Astrocyte of the cerebellum (primary cell): ENCODE measurements around the gene RPLP2.
A peak's percentile ranks its signal among the peaks of the same experiment; 100 is the strongest.

Experiments used
- DNase-seq: peaks from one replicate; pipeline ENCODE4 v3.0.0-alpha.2; 2011; ENCODE audit warnings: low read depth
- H3K4me3 ChIP-seq: 2 replicates; pipeline ENCODE4 v1.5.1; 2011; ENCODE audit warnings: mild to moderate bottlenecking, low read depth, low read length, moderate library complexity
- CTCF ChIP-seq: IDR thresholded peaks from 2 replicates; pipeline ENCODE4 v1.5.1; 2012; ENCODE audit warnings: low read length, low read depth, moderate library complexity, mild to moderate bottlenecking; ENCODE audit errors: missing control alignments
- in situ Hi-C: cut with HindIII; loops from 2 replicates; pipeline ENCODE4 v1.10.0; 2017; ENCODE audit warnings: low sequenced_read_pairs

The RPLP2 gene

DNA sequence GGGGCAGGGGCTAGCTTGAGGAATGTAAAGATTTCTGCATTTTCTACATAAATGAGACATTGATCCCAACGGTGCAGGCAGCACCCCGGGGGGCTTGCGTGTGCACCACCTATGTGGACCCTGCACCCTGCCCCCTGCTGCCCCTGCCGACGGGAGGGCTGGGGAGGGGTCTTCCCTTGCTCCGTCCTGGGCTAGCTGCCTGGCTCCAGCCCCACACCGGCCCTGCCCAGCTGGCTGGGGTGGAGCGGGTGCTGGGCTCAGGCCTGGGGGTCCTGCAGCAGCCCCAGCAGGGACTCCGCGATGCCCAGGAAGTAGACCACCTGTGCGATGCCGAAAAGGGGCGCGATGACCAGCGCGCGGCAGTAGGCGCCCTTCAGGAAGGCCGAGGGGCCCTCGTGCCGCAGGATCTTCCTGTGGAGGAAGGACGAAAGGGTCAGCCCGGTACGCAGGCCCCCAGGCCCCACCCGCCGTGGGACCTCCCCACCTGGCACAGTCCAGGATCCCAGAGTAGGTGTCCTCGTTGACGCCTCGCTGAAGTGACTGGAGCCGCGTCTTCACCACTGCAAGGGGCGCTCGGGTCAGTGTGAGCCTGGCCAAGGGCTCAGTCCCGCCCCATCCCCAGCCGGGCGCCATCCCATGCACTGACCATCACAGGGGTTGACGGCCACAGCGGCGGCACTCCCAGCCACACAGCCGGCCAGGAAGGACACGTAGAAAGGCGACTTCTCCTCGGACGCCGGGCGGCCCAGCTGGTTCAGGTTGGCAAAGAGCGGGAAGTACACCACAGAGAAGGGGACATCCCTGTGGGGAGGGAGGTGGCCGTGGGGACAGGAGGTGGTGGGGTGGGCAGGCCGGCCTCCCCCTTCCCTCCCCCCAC lies 17.9 kb upstream of the RPLP2 start:
- TF ChIP-seq CTCF: no peak
- in situ Hi-C loops: no loop called here
- no peak overlapping the region for H3K4me3 ChIP-seq
- DNase-seq: no peak

DNA sequence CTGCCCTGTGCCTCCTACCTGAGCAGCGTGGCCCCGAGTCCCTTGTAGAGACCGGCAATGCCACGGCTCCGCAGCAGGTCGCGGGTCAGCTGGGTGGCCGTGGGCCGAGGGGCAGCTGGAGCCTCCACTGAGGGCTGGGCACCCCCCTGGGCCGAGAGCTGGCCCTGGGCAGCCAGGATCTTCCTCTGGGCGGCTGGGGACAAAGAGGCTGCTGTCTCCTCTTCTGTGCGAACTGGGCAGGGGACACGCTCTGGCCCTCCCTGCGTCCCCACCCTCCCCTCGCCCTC lies 17.3 kb upstream of the RPLP2 start:
- no peak for TF ChIP-seq CTCF
- no peak overlapping the region for H3K4me3 ChIP-seq
- DNase-seq: no peak
- in situ Hi-C loops: no loop called here

DNA sequence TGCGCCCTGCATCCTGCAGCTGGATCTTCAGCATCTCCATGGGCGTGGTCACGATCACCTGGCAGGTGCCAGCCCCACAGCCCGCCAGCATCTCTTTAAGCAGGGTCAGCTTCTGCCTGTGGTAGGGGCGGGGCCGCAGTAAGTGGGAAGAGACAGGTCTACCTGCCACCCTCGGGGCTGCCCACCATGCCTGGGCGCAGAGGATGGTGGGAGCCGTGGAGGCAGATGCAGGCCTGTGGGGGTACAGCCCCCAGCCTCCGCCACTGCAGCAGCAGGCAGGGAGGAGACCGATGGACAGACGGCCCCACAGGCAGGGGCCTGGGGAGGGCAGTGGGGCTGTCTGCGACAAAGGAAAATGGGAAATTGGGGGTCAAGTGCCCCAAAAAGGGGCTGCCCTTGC lies 16.9 kb upstream of the RPLP2 start:
- H3K4me3 ChIP-seq: no peak overlapping the region
- in situ Hi-C loops: no loop called here
- no peak for TF ChIP-seq CTCF
- no peak for DNase-seq

DNA sequence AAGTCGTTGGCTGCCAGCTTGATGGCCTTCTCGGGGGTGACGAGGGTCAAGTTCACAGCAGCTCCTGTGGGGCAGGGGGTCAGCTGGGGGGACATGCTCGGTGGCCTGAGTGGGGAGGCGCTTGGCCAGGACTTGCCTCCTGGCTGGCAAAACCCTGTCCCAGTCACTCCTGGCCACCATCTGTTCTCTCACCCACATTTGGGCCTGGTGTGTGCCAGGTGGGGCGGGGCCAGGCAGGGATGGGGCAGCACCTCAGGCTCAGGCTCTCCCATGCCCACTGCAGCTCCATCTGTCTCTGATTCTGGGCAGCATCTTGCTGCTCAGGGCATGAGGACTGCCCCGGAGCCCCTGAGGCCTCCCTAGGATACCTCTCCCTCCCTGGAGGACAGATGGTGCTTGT lies 16.2 kb upstream of the RPLP2 start:
- no peak for TF ChIP-seq CTCF

DNA sequence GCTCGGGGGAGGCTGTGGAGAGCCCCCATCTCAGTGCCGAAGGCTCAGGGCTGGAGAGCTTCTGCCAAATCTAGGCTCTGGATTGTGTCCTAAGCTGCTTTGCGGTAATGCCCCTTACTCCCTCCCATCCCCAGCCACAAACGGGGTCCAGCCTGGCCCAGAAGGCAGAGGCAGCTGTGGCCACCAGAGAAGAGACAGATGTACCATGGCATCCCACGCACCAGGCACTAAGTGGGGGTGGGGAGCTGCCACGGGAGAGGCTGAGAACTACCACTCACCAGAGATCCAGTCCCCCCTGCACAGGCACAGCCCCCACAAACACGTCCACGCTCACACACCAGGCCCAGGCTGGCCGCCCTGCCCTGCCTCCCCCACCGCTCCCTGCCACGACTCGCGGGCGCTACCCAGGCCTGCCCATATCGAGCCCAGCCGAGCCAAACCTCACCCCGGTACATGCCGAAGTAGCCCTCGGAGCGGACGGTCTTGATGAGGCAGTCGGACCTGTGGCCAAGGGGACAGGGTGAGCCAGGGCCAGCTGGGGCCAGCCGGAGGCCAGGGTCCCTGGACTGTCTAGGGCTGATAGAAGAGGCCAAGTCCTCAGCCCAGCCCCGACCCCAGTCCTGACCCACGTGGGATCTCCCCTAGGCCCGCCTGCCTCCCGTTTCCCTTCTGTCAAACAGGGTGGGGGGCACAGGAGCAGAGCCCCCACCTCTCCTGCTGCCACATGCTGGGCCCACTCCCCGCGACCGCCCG lies 15.6 kb upstream of the RPLP2 start:
- in situ Hi-C loops: no loop called here
- DNase-seq: no peak
- H3K4me3 ChIP-seq: no peak overlapping the region
- TF ChIP-seq CTCF: no peak

More for the DNA sequence above, 16.2 kb upstream of the RPLP2 start:
- H3K4me3 ChIP-seq: no peak overlapping the region
- no peak for DNase-seq
- in situ Hi-C loops: no loop called here

GRCh38 chr11:794766-795633 lies 14.8 kb upstream of the RPLP2 start:
- in situ Hi-C loops: no loop called here
- peak overlapping the region; percentile 78 for H3K4me3 ChIP-seq
- DNase-seq: no peak
- no peak for TF ChIP-seq CTCF
